NCI-H2227 treated with DMSO at 0.1 percent for 48 hours (cell line): Measurements from ENCODE around the gene CAPN3.

Source experiments
- DNase-seq: peaks from one replicate; lab custom pipeline; 2025; lab: John Stamatoyannopoulos, UW

CAPN3 gene

GRCh38 chr15:42453826-42454225, 94.5 kb downstream of the CAPN3 start:
- DNase-seq, result no peak

- DNase-seq, result no peak
Observed at GRCh38 chr15:42456531-42456930, 97.2 kb downstream of the CAPN3 start.

GRCh38 chr15:42456971-42457370, 97.7 kb downstream of the CAPN3 start:
- no peak for DNase-seq

GRCh38 chr15:42457445-42458442, 98.4 kb downstream of the CAPN3 start:
- DNase-seq, result no peak

- DNase-seq, result no peak
Observed at GRCh38 chr15:42461261-42461660, 102.0 kb downstream of the CAPN3 start.
